ENCODE results near the gene GATAD2B.

DNA sequence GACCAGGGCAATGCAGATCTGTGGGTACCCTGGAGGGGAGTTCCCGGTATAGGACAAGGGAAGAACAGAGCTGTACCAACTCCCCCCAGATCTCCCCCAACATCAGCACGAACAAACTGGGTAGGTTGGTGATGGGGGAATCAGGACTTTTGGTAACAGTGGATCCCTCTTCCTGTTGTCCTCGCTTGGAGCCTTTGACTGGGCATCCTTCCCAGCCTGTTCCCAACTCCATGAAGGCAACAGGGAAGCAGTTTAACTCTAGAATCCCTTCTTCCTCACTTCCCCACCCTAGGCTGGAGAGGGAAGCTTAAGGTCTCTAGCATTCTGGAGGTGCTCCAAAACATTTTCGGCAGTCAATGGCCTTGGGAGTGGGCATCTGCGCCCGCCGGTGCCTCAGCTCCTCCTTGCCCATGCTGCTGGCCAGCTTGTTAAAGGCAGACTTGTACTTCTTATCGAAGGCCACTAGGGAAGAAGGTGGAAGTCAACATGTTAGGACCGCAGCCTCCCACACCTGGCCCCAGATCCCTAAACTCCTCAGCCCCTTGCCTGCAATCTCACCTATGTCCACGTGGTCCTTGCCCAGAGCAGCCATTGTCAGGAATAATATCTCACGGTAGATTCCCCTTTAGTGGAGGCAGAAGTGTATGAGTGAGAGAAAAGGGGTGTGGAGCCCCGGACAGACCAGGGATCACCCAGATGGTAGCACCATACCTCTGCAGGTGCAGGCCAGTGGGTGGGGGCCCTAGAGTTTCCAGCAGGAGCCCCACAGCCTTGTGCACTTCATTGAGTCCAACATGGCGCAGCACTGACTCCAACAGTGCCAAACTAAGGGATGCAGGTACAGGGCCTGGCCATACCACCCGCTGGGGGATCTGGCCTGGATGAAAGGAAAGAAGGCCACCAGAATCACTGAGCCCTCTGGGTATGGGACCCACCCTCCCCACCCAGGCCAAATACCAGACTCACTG is 7.5 kb upstream of the GATAD2B start:
- TF ChIP-seq, protein P1, sequence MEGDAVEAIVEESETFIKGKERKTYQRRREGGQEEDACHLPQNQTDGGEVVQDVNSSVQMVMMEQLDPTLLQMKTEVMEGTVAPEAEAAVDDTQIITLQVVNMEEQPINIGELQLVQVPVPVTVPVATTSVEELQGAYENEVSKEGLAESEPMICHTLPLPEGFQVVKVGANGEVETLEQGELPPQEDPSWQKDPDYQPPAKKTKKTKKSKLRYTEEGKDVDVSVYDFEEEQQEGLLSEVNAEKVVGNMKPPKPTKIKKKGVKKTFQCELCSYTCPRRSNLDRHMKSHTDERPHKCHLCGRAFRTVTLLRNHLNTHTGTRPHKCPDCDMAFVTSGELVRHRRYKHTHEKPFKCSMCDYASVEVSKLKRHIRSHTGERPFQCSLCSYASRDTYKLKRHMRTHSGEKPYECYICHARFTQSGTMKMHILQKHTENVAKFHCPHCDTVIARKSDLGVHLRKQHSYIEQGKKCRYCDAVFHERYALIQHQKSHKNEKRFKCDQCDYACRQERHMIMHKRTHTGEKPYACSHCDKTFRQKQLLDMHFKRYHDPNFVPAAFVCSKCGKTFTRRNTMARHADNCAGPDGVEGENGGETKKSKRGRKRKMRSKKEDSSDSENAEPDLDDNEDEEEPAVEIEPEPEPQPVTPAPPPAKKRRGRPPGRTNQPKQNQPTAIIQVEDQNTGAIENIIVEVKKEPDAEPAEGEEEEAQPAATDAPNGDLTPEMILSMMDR (tag by site-specific recombination; IDR thresholded peaks at IDR 0.05), result no peak
- TF ChIP-seq ZNF830 (tag by site-specific recombination; IDR thresholded peaks at IDR 0.05; ENCODE audit: low read depth), result no peak
- TF ChIP-seq, protein P2, sequence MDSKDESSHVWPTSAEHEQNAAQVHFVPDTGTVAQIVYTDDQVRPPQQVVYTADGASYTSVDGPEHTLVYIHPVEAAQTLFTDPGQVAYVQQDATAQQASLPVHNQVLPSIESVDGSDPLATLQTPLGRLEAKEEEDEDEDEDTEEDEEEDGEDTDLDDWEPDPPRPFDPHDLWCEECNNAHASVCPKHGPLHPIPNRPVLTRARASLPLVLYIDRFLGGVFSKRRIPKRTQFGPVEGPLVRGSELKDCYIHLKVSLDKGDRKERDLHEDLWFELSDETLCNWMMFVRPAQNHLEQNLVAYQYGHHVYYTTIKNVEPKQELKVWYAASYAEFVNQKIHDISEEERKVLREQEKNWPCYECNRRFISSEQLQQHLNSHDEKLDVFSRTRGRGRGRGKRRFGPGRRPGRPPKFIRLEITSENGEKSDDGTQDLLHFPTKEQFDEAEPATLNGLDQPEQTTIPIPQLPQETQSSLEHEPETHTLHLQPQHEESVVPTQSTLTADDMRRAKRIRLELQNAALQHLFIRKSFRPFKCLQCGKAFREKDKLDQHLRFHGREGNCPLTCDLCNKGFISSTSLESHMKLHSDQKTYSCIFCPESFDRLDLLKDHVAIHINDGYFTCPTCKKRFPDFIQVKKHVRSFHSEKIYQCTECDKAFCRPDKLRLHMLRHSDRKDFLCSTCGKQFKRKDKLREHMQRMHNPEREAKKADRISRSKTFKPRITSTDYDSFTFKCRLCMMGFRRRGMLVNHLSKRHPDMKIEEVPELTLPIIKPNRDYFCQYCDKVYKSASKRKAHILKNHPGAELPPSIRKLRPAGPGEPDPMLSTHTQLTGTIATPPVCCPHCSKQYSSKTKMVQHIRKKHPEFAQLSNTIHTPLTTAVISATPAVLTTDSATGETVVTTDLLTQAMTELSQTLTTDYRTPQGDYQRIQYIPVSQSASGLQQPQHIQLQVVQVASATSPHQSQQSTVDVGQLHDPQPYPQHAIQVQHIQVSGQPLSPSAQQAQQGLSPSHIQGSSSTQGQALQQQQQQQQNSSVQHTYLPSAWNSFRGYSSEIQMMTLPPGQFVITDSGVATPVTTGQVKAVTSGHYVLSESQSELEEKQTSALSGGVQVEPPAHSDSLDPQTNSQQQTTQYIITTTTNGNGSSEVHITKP (tag by site-specific recombination; IDR thresholded peaks at IDR 0.05), result no peak
